Stomach (tissue), 4 donors: Measurements from ENCODE around the gene HNRNPR.

Experiments used
- POLR2A ChIP-seq, 4 donors: fragments of 450-650 bp; IDR thresholded peaks; one replicate each; pipeline ENCODE4 v1.6.1; 2016; ENCODE audit warnings: antibody characterized with exemption in 4 of 4, control low read depth in 2 of 4, mild to moderate bottlenecking in 1 of 4, moderate library complexity in 1 of 4
- POLR2AphosphoS5 ChIP-seq, 3 donors: sonication (generic); formaldehyde crosslinking; IDR thresholded peaks; one replicate each; pipeline ENCODE4 v1.6.1; 2016; ENCODE audit warnings: antibody characterized with exemption in 3 of 3
- TF ChIP-seq, protein P1 (sequence below), 7 experiments: fragments of 450-650 bp in 4 of 7; fragments of 200-600 bp in 3 of 7; sonication (generic) in 3 of 7; IDR thresholded peaks; one replicate each; pipeline ENCODE4 v1.5.1; 2016 to 2019; ENCODE audit warnings: antibody characterized with exemption in 7 of 7, control low read depth in 2 of 7, mild to moderate bottlenecking in 1 of 7

DNA sequence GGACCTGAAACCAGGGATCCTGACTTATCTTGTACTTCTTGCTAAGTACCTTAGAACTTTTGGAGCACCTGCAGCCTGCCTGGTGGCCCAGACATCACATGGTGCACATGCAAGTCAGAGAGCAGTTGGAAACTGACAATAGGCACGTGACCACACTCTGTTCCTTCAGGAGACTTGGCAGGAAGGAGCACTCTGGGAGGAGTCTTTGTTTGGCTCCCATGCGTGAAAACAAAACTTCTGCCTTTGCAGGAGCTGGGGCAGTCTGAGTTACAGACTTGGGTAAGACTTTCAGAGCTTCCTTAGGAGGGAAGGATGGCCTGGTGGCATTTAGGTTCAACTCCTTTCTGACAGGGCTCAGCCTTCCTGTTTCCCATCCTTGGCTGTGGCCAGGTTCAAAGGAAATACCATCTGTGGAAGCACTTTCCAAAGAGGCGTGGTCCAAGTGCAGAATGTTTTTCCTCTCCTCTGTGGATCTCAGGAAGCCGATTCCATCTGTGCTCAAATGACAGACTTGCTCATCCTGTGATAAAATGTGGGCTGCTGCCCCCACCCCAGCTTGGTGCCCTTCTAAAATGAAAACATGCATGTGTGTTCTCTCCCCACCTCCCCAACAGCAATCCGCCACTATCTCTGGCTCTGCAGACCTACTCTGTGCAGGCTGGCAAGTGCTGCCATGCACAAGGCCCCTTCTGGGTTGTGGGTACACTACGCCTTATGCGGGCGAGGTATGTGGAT lies 39.7 kb upstream of the HNRNPR start:
- TF ChIP-seq POLR2A (IDR thresholded peaks at IDR 0.05) (no peak), POLR2AphosphoS5 (IDR thresholded peaks at IDR 0.05) (no peak)
- TF ChIP-seq, protein P1, sequence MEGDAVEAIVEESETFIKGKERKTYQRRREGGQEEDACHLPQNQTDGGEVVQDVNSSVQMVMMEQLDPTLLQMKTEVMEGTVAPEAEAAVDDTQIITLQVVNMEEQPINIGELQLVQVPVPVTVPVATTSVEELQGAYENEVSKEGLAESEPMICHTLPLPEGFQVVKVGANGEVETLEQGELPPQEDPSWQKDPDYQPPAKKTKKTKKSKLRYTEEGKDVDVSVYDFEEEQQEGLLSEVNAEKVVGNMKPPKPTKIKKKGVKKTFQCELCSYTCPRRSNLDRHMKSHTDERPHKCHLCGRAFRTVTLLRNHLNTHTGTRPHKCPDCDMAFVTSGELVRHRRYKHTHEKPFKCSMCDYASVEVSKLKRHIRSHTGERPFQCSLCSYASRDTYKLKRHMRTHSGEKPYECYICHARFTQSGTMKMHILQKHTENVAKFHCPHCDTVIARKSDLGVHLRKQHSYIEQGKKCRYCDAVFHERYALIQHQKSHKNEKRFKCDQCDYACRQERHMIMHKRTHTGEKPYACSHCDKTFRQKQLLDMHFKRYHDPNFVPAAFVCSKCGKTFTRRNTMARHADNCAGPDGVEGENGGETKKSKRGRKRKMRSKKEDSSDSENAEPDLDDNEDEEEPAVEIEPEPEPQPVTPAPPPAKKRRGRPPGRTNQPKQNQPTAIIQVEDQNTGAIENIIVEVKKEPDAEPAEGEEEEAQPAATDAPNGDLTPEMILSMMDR (IDR thresholded peaks at IDR 0.05), result no peak
